Effector CD8-positive, alpha-beta T cell (primary cell): Measurements from ENCODE around the gene SMCO2.

ENCODE experiments used
- DNase-seq: peaks from one replicate; lab custom pipeline; 2025; lab: John Stamatoyannopoulos, UW

SMCO2 gene

GRCh38 chr12:27499377-27499776 is 52.8 kb downstream of the SMCO2 start:
- no peak for DNase-seq

DNA sequence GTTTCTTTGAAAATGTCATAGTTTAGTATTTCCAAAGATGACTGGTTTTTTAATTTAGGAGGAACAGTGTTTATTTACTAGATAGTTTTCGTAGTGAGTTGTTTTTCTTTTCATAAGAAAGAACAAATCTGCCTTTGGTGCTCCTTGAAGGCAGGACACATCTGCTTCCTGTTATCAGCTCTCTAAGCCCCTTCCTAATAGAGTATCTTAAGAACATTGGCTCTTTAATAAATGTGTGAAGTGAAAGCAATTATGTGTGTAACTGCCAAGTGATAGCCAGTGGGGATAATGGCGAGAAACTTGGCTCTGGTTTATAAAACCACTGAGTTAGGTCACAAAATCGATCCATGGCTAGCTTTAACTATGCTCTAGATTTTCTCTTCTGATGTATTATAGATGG is 54.0 kb downstream of the SMCO2 start:
- no peak for DNase-seq

- DNase-seq: no peak
Observed at GRCh38 chr12:27502021-27502435, 55.5 kb downstream of the SMCO2 start.

DNA sequence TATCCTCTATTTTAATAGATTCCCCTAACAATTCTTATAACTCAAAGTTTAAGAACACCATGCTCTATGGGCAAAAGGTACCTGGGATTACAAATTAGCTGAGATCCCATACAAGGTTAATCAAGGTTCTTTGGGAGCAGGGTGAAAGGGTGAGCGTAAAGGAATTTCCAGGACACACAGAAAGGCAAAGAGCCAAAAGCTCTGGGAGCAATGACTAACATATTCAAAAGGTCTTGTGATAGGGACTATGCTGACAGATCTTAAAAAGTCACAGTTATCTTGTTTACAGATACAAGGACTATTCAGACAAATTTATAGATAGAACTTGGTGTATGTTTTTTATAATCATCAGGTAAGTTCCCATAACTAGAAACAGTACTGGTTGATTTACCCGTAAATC is 58.0 kb downstream of the SMCO2 start:
- DNase-seq: no peak

DNA sequence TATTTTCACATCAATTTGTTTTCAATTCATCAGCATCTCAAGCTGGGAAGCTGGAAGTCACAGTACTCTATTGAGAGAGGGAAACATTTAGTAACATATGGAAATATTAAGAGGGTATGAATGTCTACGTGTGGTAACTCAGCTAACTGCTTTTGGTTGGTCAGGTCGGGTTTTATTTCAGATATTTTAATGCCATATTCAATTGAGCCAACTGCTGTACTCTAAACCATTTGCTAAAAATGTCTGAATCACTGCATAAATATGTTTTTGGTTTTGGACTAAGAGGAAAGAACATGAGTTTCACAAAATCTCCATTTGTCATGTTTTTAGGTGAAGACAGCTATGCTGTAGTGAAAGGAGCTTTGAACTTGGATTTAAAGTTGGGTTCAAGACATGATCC is 58.6 kb downstream of the SMCO2 start:
- DNase-seq: no peak

GRCh38 chr12:27505761-27506160 is 59.2 kb downstream of the SMCO2 start:
- DNase-seq: no peak

DNA sequence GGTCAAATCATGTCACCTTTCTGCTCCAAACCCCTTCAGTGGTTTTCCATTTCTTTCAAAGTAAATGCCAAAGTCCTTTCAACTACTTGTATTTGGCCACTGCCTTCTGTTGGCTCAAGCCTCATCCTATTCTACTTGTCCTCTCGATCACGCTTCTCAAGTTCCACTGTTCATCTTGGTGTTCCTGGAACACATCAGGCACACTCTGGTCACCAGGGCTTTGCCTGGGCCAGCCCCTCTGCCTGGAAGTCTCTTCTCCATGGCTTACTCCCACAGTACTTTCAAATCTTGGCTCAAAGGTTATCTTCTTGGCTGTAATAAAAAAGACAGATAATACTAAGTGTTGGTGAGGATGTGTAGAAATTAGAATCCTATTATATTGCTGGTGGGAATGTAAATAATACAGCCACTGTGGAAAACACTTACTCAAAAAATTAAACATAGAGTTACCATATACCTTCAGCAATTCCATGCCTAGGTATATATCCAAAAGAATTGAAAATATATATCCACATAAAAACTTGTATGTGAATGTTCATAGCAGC is 60.2 kb downstream of the SMCO2 start:
- no peak for DNase-seq

- no peak for DNase-seq
Observed at GRCh38 chr12:27508736-27509431, 62.3 kb downstream of the SMCO2 start.

DNA sequence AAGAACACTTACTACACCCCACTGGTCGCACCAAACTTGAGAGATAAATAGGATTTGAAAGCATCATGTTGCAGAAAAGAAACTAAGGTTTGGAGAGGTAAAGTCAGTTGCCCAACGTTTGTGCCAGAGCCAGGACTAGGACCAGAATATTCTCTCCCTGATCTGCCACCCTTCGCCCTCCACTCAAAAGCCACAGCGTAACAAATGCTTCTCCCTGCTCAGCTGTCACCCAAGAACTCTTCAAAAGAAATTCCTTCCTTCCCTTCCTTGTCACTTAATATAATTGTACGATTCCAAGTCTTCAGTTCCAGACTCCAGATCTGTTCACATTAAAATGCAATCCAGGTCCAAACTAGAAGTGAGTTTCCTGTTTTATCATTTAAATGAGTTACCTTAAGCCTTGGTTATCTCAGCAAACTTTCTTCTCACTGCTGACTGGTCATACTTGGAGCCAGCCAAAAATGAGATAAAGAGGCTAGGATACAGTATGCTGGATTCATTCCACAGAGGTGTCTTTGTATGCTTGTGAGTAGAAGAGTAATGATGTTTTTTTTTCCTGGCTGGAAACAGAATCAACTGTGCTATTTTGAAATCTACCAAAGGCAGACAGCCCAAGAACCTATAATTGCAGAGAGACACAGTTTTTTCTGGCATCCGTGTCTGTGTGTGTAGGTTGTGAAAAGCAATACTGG is 64.6 kb downstream of the SMCO2 start:
- no peak for DNase-seq

DNA sequence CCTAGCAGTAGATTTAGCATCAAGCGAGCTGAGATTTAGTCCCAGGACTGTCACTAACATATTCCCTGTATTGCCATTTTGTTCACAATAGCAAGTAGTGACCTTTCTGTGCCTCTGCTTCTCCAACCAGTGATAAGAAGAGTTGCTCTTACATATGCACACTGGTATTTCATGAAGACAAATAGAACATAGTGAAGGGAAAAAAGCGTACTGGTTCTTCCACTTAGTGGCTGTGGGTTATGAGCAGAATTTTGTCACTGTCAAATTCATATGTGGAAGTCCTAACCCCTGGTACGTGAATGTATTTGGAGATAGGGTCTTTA is 65.1 kb downstream of the SMCO2 start:
- DNase-seq: no peak

GRCh38 chr12:27513155-27513824 is 66.8 kb downstream of the SMCO2 start:
- DNase-seq: no peak

- no peak for DNase-seq
Observed at GRCh38 chr12:27515671-27516070, 69.1 kb downstream of the SMCO2 start.

DNA sequence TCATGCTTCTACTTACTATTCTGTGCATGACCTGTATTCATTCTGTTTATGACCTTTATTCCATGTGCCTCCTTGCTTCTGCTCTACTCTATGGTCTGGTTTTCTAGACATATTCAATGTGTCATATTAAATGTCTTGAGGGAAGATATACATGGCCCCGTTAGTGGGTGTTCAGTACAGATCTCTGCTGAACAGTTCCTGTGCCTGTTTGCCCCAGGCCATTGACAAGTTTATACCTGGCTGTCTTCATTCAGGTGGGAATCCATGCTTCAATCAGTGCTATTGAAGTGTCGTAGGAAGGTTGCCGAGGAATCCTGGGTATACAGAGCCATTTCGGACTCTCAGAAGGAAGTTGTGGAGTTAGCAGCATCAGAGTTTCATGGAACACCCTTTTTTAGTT is 70.1 kb downstream of the SMCO2 start:
- DNase-seq: no peak

GRCh38 chr12:27517546-27517945 is 71.0 kb downstream of the SMCO2 start:
- DNase-seq: no peak

DNA sequence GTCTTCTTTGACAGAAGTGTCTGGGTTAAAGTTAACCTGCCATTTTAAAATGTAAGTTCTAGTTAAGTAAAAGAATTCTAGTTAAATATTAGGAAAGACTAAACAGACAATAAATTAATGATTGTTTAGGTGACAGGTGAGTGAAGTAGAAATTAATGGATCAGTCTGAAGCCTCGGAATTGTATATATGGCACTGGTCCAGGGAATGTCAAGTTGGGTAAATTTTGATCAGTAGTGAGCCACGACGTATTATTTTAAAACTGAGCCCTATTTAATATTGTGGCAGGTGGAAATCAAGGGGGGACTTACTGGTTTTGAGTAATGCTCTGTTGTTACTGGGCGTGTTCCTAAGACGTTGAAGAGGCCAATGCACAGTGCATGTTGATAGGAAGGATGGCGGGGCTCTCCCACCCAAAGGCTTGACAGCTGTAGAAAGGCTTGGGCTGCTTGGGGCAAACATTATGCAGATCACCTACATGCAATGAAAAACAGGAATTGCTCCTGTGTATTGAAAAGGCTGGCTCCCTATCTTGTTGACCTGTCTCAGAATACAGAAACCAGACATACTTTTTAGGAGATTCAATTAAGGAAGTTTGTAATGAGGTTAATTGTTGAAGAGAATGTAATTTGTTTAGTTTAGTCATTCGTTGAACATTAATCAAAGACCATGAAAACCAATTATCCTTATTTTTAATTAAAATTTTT is 71.6 kb downstream of the SMCO2 start:
- DNase-seq: no peak

GRCh38 chr12:27521066-27521465 is 74.5 kb downstream of the SMCO2 start:
- DNase-seq: no peak

DNA sequence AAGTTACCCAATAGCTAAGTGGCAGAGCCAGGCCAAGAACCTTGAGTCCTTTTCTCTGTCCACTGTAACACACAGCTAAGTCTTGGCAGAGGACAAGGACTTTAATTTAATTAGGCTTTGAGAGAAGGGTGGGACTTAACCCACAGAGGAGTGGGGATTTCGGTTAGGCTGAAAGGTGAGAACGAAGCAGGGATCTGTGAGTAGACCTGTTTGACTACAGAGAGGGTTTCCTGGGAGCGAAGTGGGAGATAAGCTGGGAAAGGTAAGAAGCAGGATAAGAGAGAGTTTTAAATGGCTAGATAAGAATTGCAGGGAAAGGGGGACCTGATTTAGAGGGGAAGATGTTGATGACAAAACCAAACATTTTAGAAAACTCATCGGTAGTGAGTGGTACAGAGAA is 75.4 kb downstream of the SMCO2 start:
- DNase-seq: no peak

DNA sequence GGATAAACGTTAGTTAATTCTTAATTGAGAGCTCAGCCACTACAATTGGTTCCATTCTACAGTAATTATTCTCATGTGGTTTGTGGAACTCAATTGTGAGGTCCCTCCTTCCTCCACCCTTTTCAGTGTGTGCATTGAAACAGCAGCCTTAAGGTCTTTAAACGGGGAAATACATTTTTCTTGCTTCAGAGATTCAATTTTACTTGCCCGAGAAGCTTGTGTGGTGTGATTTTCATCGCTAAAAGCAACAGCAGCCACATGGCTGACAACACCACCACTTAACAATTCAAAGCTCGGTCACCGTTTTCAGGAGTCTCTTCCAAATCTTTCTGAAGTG is 76.7 kb downstream of the SMCO2 start:
- DNase-seq: no peak

GRCh38 chr12:27523642-27524493 is 77.3 kb downstream of the SMCO2 start, which contains the start of gene PPFIBP1:
Gene PPFIBP1 (plus strand): TSS chr12:27524206. CDS start chr12:27633397, 109,191 bp downstream.
- DNase-seq: peak; percentile 99

DNA sequence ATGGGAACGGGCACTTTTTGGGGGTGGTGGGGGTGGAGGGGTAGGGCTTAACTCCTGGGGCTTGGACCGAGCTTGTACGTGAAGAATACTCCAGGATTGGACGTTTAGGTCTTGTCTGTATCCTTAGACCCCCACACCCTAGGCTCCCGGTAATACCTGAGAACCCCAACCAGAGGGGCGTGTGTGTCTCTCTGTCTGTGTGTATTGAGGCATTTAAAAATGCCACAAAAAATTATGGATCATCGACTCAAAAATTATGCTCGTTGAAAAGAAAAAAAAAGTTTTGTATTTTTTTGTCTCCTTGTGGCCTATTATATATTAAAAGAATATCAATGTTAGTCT is 77.9 kb downstream of the SMCO2 start:
- DNase-seq: no peak
